ENCODE data around the gene FRAS1. TPM values are rescaled to one million over a fixed set of nuclear protein-coding genes. Genes with fewer than 3 reads are reported as not detected.

The FRAS1 gene
- total and polyA plus RNA-seq, 2 of the 8 experiments (the other 6 are each of a cell fraction or from before 2014, with no cell fraction given) = 38.5 to 109 TPM

- TF ChIP-seq ATF2 (IDR thresholded peaks at IDR 0.05; ENCODE audit: low read length) = no peak
- TF ChIP-seq TAF1 (IDR thresholded peaks at IDR 0.05; ENCODE audit: low read depth, low read length) = no peak
- TF ChIP-seq SP1 (IDR thresholded peaks at IDR 0.05; ENCODE audit: low read depth, low read length) = no peak
Measured at GRCh38 chr4:78343682-78344081, 286.6 kb downstream of the FRAS1 start (continued).

All from H1 (cell line).